Measurements from ENCODE around the gene GNGT1. TPM values are rescaled to one million over a fixed set of nuclear protein-coding genes. Genes with fewer than 3 reads are reported as not detected.

GNGT1 gene
- total RNA-seq, 1 donor from 2014 or later = not detected

DNA sequence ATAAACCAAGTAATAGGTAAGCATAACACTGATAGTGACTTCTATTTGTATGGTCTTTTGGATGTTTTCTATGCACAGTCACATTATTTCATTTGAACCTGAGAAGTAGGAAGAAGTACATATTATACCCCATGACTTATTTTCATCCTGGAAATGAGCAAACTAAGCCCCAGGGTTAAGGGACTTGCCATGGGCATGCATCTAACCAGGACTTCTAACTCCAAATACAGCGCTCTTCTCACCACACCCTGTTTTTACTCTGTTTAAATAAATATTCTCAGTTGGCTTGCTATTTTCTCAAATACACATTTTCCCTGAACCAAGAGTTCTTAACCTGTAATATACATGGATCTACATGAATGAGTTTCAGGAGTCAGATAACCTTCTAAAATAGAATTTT, 31.5 kb downstream of the GNGT1 start:
- TF ChIP-seq, protein P1, sequence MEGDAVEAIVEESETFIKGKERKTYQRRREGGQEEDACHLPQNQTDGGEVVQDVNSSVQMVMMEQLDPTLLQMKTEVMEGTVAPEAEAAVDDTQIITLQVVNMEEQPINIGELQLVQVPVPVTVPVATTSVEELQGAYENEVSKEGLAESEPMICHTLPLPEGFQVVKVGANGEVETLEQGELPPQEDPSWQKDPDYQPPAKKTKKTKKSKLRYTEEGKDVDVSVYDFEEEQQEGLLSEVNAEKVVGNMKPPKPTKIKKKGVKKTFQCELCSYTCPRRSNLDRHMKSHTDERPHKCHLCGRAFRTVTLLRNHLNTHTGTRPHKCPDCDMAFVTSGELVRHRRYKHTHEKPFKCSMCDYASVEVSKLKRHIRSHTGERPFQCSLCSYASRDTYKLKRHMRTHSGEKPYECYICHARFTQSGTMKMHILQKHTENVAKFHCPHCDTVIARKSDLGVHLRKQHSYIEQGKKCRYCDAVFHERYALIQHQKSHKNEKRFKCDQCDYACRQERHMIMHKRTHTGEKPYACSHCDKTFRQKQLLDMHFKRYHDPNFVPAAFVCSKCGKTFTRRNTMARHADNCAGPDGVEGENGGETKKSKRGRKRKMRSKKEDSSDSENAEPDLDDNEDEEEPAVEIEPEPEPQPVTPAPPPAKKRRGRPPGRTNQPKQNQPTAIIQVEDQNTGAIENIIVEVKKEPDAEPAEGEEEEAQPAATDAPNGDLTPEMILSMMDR (IDR thresholded peaks at IDR 0.05; ENCODE audit: borderline replicate concordance) = no peak
- peaks cover 16% of the 10 kb centered on the region for H3K4me1 ChIP-seq
- no peaks in the 10 kb centered on the region for H3K9me3 ChIP-seq (replicated peaks)
- no peak overlapping the region for H3K4me3 ChIP-seq
- no peak overlapping the region for H3K27ac ChIP-seq (replicated peaks)
- no peak for DNase-seq
- no peaks in the 10 kb centered on the region for H3K36me3 ChIP-seq
- no peaks in the 10 kb centered on the region for H3K27me3 ChIP-seq (ENCODE audit: low read depth)
- intact Hi-C loops (cut with micrococcal nuclease) = no loop called here

DNA sequence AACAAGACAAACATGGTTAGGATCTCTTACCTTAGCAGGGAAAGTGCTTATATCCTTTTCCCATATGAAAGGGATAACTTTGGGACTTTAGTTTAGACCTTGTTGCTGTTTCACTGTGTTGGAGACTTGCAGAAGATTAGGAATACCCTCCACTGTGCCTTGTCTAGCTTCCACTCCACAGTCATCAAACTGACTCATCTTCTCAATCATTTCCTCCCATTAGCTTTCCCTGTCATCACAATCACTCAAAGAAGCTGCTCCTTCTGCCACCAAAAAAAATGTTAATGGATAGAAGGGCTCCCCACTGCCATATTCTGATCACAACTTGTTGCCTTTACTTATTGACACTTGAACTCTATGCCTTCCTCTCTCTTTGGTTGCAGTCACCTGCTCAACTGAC, 31.9 kb downstream of the GNGT1 start:
- TF ChIP-seq, protein P1 (IDR thresholded peaks at IDR 0.05; ENCODE audit: borderline replicate concordance) = no peak
- Histone ChIP-seq H3K4me1 (peaks cover 16% of the 10 kb centered on the region), H3K27ac (replicated peaks) (no peak overlapping the region), H3K36me3 (no peaks in the 10 kb centered on the region), H3K27me3 (ENCODE audit: low read depth) (no peaks in the 10 kb centered on the region), H3K4me3 (no peak overlapping the region), H3K9me3 (replicated peaks) (no peaks in the 10 kb centered on the region)
- intact Hi-C loops (cut with micrococcal nuclease) = no loop called here
- DNase-seq = no peak

DNA sequence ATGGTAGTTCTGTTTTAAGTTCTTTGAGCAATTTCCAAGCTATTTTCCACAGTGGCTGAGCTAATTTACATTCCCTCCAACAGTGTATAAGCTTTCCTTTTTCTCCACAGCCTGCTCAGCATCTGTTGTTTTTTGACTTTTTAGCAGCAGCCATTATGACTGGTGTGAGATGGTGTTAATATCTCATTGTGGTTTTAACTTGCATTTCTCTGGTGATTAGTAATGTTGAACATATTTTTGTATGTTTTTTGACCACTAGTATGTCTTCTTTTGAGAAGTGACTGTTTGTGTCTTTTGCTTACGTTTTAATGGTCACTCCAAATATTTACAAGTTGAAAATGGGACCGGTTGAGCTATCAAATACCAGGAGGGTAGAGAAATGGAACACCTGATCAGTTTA, 35.6 kb downstream of the GNGT1 start:
- H3K4me1 ChIP-seq = peaks cover 41% of the 10 kb centered on the region
- H3K4me3 ChIP-seq = no peak overlapping the region
- no peak overlapping the region for H3K27ac ChIP-seq (replicated peaks)
- no peaks in the 10 kb centered on the region for H3K36me3 ChIP-seq
- intact Hi-C loops (cut with micrococcal nuclease) = no loop called here
- DNase-seq = no peak
- H3K27me3 ChIP-seq (ENCODE audit: low read depth) = no peaks in the 10 kb centered on the region
- H3K9me3 ChIP-seq (replicated peaks) = no peaks in the 10 kb centered on the region
- TF ChIP-seq, protein P1 (IDR thresholded peaks at IDR 0.05; ENCODE audit: borderline replicate concordance) = no peak

DNA sequence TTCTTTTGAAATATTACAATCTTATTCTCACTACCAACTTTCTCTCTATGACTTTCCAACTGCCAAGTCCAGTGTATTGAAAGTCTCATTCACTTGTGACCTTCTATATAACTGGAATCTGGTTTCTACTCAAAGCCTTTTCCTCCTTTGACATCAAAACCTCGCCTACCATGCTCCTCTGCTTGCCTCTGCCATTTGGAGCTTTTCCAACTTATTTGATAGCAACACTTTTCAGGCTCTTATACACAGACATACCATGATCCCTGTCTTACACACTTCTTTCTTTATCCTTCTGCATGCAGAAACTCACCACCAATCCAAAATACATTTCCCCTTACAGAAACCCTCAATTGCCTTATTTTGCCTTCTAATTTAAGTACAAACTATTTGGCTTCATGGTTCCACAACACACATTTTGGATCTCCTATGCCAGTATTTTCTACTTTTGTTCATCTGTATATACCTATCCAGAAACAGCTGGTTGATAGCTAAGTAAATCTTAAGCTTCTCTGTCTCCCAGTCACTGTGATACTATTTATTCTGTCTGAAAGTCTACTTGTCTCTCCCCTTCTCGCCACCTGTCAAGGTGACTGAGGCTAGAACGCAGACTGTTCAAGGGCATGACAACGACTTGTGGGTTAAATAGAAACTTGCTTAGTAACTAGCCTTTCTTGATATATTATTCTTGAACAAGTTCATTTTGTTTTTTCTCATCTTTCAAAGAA, 37.6 kb downstream of the GNGT1 start:
- H3K27ac ChIP-seq (replicated peaks) = peak overlapping the region; percentile 81
- peaks cover 33% of the 10 kb centered on the region for H3K4me1 ChIP-seq
- TF ChIP-seq, protein P1 (IDR thresholded peaks at IDR 0.05; ENCODE audit: borderline replicate concordance) = no peak
- H3K36me3 ChIP-seq = no peaks in the 10 kb centered on the region
- no peak overlapping the region for H3K4me3 ChIP-seq
- intact Hi-C loops (cut with micrococcal nuclease) = no loop called here
- H3K9me3 ChIP-seq (replicated peaks) = no peaks in the 10 kb centered on the region
- no peak for DNase-seq
- no peaks in the 10 kb centered on the region for H3K27me3 ChIP-seq (ENCODE audit: low read depth)

DNA sequence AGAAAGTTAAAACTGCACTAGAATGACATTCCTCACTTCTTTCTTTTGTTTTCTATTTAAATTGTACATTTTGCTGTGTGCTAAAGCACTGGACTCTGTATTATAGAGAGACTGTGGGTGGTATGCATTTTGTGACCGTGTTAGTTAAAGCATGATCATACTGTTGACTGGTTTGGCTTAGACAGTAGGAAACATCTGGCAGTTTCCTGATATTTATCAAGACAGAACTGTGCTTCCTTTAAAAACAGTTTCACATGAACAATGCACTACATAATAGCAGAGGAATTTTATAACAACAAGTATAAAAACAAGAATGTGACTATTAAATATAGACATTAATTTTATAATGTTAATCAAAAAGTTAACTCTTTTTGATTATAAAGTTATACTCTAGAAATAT, 38.3 kb downstream of the GNGT1 start:
- intact Hi-C loops (cut with micrococcal nuclease) = no loop called here
- TF ChIP-seq, protein P1 (IDR thresholded peaks at IDR 0.05; ENCODE audit: borderline replicate concordance) = no peak

More for the DNA sequence above, 38.3 kb downstream of the GNGT1 start:
- Histone ChIP-seq H3K27ac (replicated peaks) (peak overlapping the region; percentile 81), H3K36me3 (no peaks in the 10 kb centered on the region), H3K9me3 (replicated peaks) (no peaks in the 10 kb centered on the region), H3K27me3 (ENCODE audit: low read depth) (no peaks in the 10 kb centered on the region), H3K4me1 (peaks cover 33% of the 10 kb centered on the region), H3K4me3 (no peak overlapping the region)
- no peak for DNase-seq
